Measurements from ENCODE around the gene HJURP. TPM values are rescaled to one million over a fixed set of nuclear protein-coding genes. Genes with fewer than 3 reads are reported as not detected.
"Not testable (repeated sequence)": the region's sequence is repeated elsewhere in the genome, so short reads cannot be mapped to it uniquely, and the experiment has no call there.

The HJURP gene, protein sequence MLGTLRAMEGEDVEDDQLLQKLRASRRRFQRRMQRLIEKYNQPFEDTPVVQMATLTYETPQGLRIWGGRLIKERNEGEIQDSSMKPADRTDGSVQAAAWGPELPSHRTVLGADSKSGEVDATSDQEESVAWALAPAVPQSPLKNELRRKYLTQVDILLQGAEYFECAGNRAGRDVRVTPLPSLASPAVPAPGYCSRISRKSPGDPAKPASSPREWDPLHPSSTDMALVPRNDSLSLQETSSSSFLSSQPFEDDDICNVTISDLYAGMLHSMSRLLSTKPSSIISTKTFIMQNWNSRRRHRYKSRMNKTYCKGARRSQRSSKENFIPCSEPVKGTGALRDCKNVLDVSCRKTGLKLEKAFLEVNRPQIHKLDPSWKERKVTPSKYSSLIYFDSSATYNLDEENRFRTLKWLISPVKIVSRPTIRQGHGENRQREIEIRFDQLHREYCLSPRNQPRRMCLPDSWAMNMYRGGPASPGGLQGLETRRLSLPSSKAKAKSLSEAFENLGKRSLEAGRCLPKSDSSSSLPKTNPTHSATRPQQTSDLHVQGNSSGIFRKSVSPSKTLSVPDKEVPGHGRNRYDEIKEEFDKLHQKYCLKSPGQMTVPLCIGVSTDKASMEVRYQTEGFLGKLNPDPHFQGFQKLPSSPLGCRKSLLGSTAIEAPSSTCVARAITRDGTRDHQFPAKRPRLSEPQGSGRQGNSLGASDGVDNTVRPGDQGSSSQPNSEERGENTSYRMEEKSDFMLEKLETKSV
- 10 to 100 TPM; 49.9 to 53.9 TPM for total RNA-seq

DNA sequence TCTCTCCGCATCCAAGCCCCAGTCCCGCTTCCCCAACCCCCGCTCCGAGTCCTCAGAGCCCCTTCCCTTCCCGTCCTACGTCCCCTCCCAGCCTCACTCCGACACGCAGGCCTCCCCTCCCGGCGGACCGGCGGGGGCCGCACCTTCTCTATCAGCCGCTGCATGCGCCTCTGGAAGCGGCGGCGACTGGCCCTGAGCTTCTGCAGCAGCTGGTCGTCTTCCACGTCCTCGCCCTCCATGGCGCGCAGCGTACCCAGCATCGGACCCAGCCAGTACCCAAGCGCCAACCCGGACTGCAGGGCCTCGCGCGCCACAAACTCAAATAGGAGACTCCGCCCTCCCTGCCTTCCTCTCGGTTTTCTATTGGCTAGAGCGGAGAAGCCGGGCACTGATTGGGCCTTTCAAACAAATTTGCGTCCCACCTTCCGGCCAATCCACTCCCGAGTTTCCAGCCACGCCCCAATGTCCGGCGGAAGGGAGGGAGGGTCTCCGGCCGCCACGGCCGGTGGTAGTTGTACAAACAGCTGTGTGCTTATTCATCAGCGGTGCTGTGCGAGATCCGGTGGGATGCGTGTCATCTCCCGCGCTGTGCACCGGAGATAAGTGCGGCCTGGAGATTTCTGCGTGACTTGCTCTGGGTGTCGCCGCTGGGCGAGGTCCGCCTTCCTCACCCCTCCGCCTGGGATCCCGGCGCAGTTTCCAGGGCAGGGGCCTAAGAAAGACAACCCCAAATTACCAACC is at the start of gene HJURP:
HJURP (minus strand) TSS at position 295 of the 741 bp plus-strand sequence; CDS start at position 260, 35 bp downstream.
- ChIA-PET CTCF (no interaction called here), POLR2A (no interaction called here)

DNA sequence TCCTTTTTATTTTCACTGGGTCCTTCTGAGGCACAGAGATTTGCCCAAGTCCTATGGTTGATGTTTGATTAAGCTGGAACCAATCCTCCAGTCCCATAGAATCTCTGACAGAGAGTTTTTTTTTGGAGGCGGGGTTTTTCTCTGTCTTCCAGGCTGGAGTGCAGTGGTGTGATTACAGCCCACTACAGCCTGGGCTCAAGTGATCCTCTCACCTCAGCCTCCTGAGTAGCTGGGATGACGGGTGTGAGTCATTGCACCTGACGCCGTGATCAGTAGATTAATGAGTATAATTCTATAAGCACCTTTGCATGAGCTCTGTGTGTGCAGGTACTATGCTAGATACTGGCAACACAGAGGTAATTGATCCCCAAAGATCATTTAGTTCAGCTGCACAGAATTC is 47.5 kb upstream of the HJURP start:
- ChIA-PET POLR2A (no interaction called here), CTCF (no interaction called here)

- POLR2A ChIA-PET = no interaction called here
- CTCF ChIA-PET = no interaction called here
These were observed 47.0 kb upstream of the HJURP start for GRCh38 chr2:233901367-233901766.

- POLR2A ChIA-PET, CTCF ChIA-PET: not testable (repeated sequence)
These were observed 41.9 kb upstream of the HJURP start for GRCh38 chr2:233896253-233896652.

DNA sequence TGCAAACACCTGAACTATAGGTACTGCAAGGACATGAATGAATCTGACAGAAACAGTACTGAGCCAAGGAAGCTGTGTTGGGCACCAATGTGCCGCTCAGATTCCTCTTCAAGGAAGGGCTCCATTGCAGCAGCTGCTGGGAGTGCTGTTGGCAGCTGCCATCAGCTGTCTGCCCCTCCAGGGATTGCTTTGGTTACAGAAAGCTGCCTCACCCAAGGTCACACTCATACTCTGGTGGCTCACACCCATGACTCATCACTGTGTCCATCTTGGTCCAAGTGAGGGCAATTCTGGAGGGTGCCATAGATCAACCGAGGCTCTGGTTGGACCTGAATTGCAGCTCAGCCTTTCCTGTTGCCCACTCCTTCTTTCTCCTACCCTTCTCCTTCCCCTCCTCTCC is 38.5 kb upstream of the HJURP start:
- CTCF ChIA-PET = no interaction called here
- POLR2A ChIA-PET = no interaction called here

GRCh38 chr2:233882353-233882752 is 28.0 kb upstream of the HJURP start:
- ChIA-PET POLR2A (no interaction called here), CTCF (interaction anchor here (1.2 kb wide), 1 partner anchor 25 kb away, joined by 3 read pairs; no protein-coding TSS in a partner anchor)

- POLR2A ChIA-PET, CTCF ChIA-PET: not testable (repeated sequence)
These were observed 17.8 kb upstream of the HJURP start for GRCh38 chr2:233872125-233872524.

- POLR2A ChIA-PET = no interaction called here
- CTCF ChIA-PET = no interaction called here
These were observed 17.1 kb upstream of the HJURP start for GRCh38 chr2:233871432-233871831.

GRCh38 chr2:233867993-233868532 is 13.7 kb upstream of the HJURP start, which contains the start of gene MSL3B:
TSS of gene MSL3B (minus strand) at chr2:233868386.
- POLR2A ChIA-PET = interaction anchor here (0.7 kb wide), 1 partner anchor 138 kb away, joined by 5 read pairs; no protein-coding TSS in a partner anchor
- CTCF ChIA-PET = interaction anchor here (2.2 kb wide), 1 partner anchor 11 kb away, joined by 9 read pairs; no protein-coding TSS in a partner anchor

DNA sequence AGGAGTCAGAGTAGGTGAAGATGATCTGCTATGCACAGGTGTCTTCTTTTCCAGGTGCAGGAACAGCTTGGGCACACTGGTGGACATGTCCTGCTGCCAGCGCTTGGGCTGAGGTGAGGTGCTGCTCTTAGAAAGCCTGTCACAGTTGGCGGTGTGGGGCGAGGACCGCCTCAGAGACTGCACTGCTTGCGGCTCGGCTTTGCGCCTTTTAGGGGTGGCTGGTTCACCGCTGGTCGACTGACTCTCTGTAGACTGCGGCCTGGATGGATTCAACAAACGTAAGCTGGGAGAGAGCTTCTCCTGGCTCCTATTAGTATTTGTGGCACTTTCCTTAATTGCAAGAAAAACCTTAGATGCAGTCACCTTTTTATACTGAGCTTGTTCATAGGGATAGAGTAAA is 12.1 kb upstream of the HJURP start:
- POLR2A ChIA-PET = no interaction called here
- CTCF ChIA-PET = interaction anchor here (0.6 to 2.2 kb wide), 2 partner anchors 9 to 489 kb away, joined by 3 to 9 read pairs; no protein-coding TSS in a partner anchor

DNA sequence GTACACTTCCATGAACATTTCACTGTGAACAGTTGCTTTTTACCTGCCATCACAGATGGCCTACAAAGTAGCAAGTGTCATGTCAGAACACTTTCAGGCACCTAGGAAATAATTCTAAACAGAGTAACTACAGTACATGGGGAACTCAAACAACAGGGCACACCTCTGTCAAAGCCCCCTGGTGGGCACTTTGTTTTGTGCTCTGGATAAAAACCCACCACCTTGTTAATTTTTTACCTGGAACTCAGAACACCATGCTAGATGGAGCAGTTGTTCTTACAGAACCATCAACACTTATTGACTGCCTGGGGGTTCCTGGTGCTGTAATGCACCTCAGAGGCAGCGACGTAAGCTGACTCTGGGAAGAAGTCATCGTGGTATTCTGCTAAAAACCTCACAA is 11.5 kb upstream of the HJURP start:
- ChIA-PET POLR2A (no interaction called here), CTCF (interaction anchor here (2.2 kb wide), 1 partner anchor 8 kb away, joined by 9 read pairs; no protein-coding TSS in a partner anchor)

GRCh38 chr2:233862261-233862768 is 8.0 kb upstream of the HJURP start:
- POLR2A ChIA-PET = no interaction called here
- CTCF ChIA-PET = no interaction called here

DNA sequence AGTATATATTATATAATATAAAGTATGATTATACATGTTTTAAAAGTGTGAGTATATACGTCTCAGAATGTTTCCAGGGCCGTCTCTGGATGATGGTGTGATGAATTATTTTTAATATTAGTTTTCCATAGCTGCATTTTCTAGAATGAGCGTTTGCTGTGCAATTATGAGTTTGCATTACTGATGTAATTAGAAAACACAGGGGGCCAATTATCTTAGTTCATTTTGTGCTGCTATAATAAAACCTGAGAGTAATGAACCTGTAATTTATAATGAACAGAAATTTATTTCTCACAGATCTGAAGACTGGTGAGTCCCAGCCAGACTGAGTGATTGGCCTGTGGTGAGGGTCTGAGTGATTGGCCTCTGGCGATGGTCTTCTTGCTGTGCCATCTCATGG is 4.0 kb upstream of the HJURP start:
- ChIA-PET CTCF (interaction anchor here (0.9 to 2.5 kb wide), 2 partner anchors 9 to 18 kb away, joined by 3 to 9 read pairs; no protein-coding TSS in a partner anchor), POLR2A (no interaction called here)

- POLR2A ChIA-PET = no interaction called here
- CTCF ChIA-PET = interaction anchor here (0.6 to 2.5 kb wide), 6 partner anchors 9 to 60 kb away, joined by 3 to 9 read pairs (median 3); no protein-coding TSS in a partner anchor
These were observed 3.3 kb upstream of the HJURP start for GRCh38 chr2:233857511-233858141.

- POLR2A ChIA-PET = interaction anchor here (0.5 kb wide), 1 partner anchor 8 kb away, joined by 4 read pairs; no protein-coding TSS in a partner anchor
- CTCF ChIA-PET = interaction anchor here (1.5 to 2.5 kb wide), 3 partner anchors 9 to 58 kb away, joined by 3 to 9 read pairs (median 3); no protein-coding TSS in a partner anchor
These were observed 1.8 kb upstream of the HJURP start for GRCh38 chr2:233856184-233856583.

GRCh38 chr2:233855345-233855744 is 1.0 kb upstream of the HJURP start:
- POLR2A ChIA-PET = interaction anchor here (0.5 kb wide), 1 partner anchor 8 kb away, joined by 4 read pairs; no protein-coding TSS in a partner anchor
- CTCF ChIA-PET = no interaction called here

GRCh38 chr2:233853883-233854240 is 473 bp downstream of the HJURP start:
- POLR2A ChIA-PET = no interaction called here
- CTCF ChIA-PET = no interaction called here

DNA sequence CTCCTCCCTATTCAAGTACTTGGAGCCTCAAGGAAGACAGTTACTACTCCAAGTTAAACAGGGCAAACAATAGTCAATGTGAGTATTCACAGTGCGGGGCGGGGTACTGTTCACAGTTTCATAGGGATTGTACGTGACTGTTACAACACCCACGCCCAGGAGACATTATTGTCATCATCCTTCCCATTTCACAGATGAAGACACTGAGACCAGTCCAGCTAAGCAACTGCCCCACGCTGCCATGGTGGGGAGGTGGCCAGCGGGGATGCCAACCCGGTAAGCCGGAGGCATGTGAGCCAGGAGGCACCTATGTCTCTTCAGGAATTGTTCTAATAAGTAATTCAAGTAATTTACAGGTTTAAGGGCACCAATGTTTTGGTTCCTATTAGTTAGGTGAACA is 982 bp downstream of the HJURP start:
- POLR2A ChIA-PET = no interaction called here
- CTCF ChIA-PET = no interaction called here

GRCh38 chr2:233852056-233852455 is 2.3 kb downstream of the HJURP start:
- ChIA-PET POLR2A (no interaction called here), CTCF (no interaction called here)
